GM23338 (cell line): Measurements from ENCODE around the gene SUV39H1. TPM values are rescaled to one million over a fixed set of nuclear protein-coding genes. Genes with fewer than 3 reads are reported as not detected.

Source experiments
- ATAC-seq: fragments of 200-7000 bp; cut with Tn5 transposase; 3 replicates; pipeline ENCODE4 v1.9.1; 2020
- DNase-seq: peaks from one replicate; pipeline ENCODE4 v3.0.0-alpha.2; 2015; ENCODE audit warnings: low spot score
- H2AFZ ChIP-seq: fragments of 200-600 bp; sonication (generic); 2 replicates; pipeline ENCODE4 v1.8.0; 2016; ENCODE audit warnings: antibody characterized with exemption, mild to moderate bottlenecking, moderate library complexity
- H3F3A ChIP-seq: fragments of 200-600 bp; sonication (generic); replicated peaks from 2 replicates; pipeline ENCODE4 v1.8.0; 2017; ENCODE audit warnings: antibody characterized with exemption, mixed run types, low read depth
- H3K27ac ChIP-seq: fragments of 200-600 bp; sonication (generic); 2 replicates; pipeline ENCODE4 v1.6.1; 2016; ENCODE audit warnings: low read depth
- H3K27me3 ChIP-seq: fragments of 200-600 bp; sonication (generic); 2 replicates; pipeline ENCODE4 v1.8.0; 2016; ENCODE audit warnings: mild to moderate bottlenecking, mixed run types, moderate library complexity; ENCODE audit not compliant: insufficient read depth
- H3K36me3 ChIP-seq: fragments of 200-600 bp; sonication (generic); 2 replicates; pipeline ENCODE4 v1.8.0; 2016; ENCODE audit warnings: mild to moderate bottlenecking; ENCODE audit not compliant: insufficient read depth
- H3K4me1 ChIP-seq: fragments of 200-600 bp; sonication (generic); 2 replicates; pipeline ENCODE4 v1.8.0; 2016; ENCODE audit warnings: mild to moderate bottlenecking, moderate library complexity; ENCODE audit not compliant: insufficient read depth
- H3K4me2 ChIP-seq: fragments of 200-600 bp; sonication (generic); 2 replicates; pipeline ENCODE4 v1.7.1; 2017; ENCODE audit warnings: mixed run types
- H3K4me3 ChIP-seq: fragments of 200-600 bp; sonication (generic); 2 replicates; pipeline ENCODE4 v1.6.1; 2016; ENCODE audit warnings: mixed run types
- H3K79me2 ChIP-seq: fragments of 200-600 bp; sonication (generic); replicated peaks from 2 replicates; pipeline ENCODE4 v1.8.0; 2017; ENCODE audit warnings: mild to moderate bottlenecking; ENCODE audit not compliant: insufficient read depth
- H3K9me2 ChIP-seq: fragments of 200-600 bp; sonication (generic); 2 replicates; pipeline ENCODE4 v1.8.0; 2017; ENCODE audit not compliant: insufficient read depth
- H4K20me1 ChIP-seq: fragments of 200-600 bp; sonication (generic); replicated peaks from 2 replicates; pipeline ENCODE4 v1.8.0; 2017; ENCODE audit warnings: mild to moderate bottlenecking; ENCODE audit not compliant: insufficient read depth
- H3K27ac Mint-ChIP-seq: 2 replicates; pipeline ENCODE4 v1.8.0; 2020; ENCODE audit warnings: inconsistent platforms, mild to moderate bottlenecking, moderate library complexity, mixed read lengths
- H3K27me3 Mint-ChIP-seq: 3 replicates; pipeline ENCODE4 v1.8.0; 2022; ENCODE audit warnings: low read depth, mild to moderate bottlenecking, moderate library complexity, mixed read lengths, inconsistent platforms; ENCODE audit not compliant: insufficient read depth, poor library complexity
- H3K36me3 Mint-ChIP-seq: 3 replicates; pipeline ENCODE4 v1.8.0; 2021; ENCODE audit warnings: low read depth, mild to moderate bottlenecking, inconsistent platforms, moderate library complexity, mixed read lengths
- H3K4me1 Mint-ChIP-seq: 3 replicates; pipeline ENCODE4 v1.8.0; 2020; ENCODE audit warnings: mild to moderate bottlenecking, inconsistent platforms, mixed read lengths
- H3K4me3 Mint-ChIP-seq: 3 replicates; pipeline ENCODE4 v1.8.0; 2021; ENCODE audit warnings: moderate library complexity, mild to moderate bottlenecking, inconsistent platforms, mixed read lengths
- H3K9me3 Mint-ChIP-seq: 3 replicates; pipeline ENCODE4 v1.8.0; 2020; ENCODE audit warnings: moderate library complexity, mild to moderate bottlenecking, inconsistent platforms, mixed read lengths
- ETS1 ChIP-seq: IDR thresholded peaks from 2 replicates; pipeline ENCODE4 v1.6.1; 2016; ENCODE audit warnings: antibody characterized with exemption
- EZH2phosphoT487 ChIP-seq: fragments of 200-600 bp; sonication (generic); IDR thresholded peaks from one replicate; pipeline ENCODE4 v1.8.1; 2018; ENCODE audit warnings: antibody characterized with exemption; ENCODE audit not compliant: unreplicated experiment
- JUNB ChIP-seq: IDR thresholded peaks from one replicate; pipeline ENCODE4 v1.6.1; 2016; ENCODE audit warnings: antibody characterized with exemption; ENCODE audit not compliant: unreplicated experiment
- POLR2AphosphoS5 ChIP-seq: IDR thresholded peaks from 2 replicates; pipeline ENCODE4 v1.6.1; 2016; ENCODE audit warnings: antibody characterized with exemption, low read depth
- REST ChIP-seq: IDR thresholded peaks from one replicate; pipeline ENCODE4 v1.6.1; 2018; ENCODE audit warnings: antibody characterized with exemption; ENCODE audit not compliant: unreplicated experiment
- ZNF114 ChIP-seq: fragments of 250-450 bp; sonication (Bioruptor Pico); IDR thresholded peaks from 2 replicates; pipeline ENCODE4 v1.5.0; 2020; ENCODE audit warnings: mild to moderate bottlenecking, moderate library complexity
- ZNF331 ChIP-seq: fragments of 250-450 bp; sonication (Bioruptor Pico); IDR thresholded peaks from 2 replicates; pipeline ENCODE4 v1.5.0; 2020; ENCODE audit warnings: low read depth, mild to moderate bottlenecking, moderate library complexity
- polyA plus RNA-seq: library from polyadenylated mRNA; unstranded; fragments of >200 nt; fragmentation: Nextera tagmentation; extraction: Ambion mirVana; gene quantifications from 2 replicates; pipeline ENCODE4 v1.2.1, GENCODE V29; 2016
- total RNA-seq: library from RNA; depleted of rRNA; stranded (reverse); fragments of >200 nt; shearing (Covaris generic); gene quantifications from 2 replicates; pipeline ENCODE4 v1.2.3, GENCODE V29; 2014

Gene SUV39H1
- total and polyA plus RNA-seq, 2 experiments from 2014 or later, result 9.5 to 15.2 TPM

GRCh38 chrX:48711929-48712505, 15.5 kb downstream of the SUV39H1 start:
- no peaks in the 10 kb centered on the region for H3K9me3 Mint-ChIP-seq
- Histone ChIP-seq H3K9me2 (no peaks in the 10 kb centered on the region), H3K27ac (no peak overlapping the region)

GRCh38 chrX:48713847-48714246, 17.3 kb downstream of the SUV39H1 start:
- H3K27ac Mint-ChIP-seq, result no peak overlapping the region
- ATAC-seq, result no peak
- H3K4me3 ChIP-seq, result no peak overlapping the region
- TF ChIP-seq JUNB (no peak), ZNF331 (CRISPR knock-in tag) (no peak), REST (no peak), ETS1 (no peak), EZH2phosphoT487 (no peak), POLR2AphosphoS5 (no peak), ZNF114 (no peak)

More at GRCh38 chrX:48711929-48712505, 15.5 kb downstream of the SUV39H1 start:
- Histone ChIP-seq H3K4me2 (no peak overlapping the region), H3K4me1 (no peaks in the 10 kb centered on the region), H3K36me3 (no peaks in the 10 kb centered on the region), H3K79me2 (no peaks in the 10 kb centered on the region), H3K4me3 (no peak overlapping the region), H3F3A (no peaks in the 10 kb centered on the region), H3K27me3 (peaks cover 12% of the 10 kb centered on the region; the same call in 1 of the 2 replicates), H4K20me1 (no peaks in the 10 kb centered on the region), H2AFZ (no peak overlapping the region)
- Mint-ChIP-seq H3K4me1 (no peaks in the 10 kb centered on the region), H3K4me3 (no peak overlapping the region), H3K27ac (no peak overlapping the region), H3K36me3 (peaks cover 11% of the 10 kb centered on the region; the same call in 2 of the 3 replicates), H3K27me3 (peaks cover 7% of the 10 kb centered on the region)
- DNase-seq (no peak), ATAC-seq (no peak)
- no peak for TF ChIP-seq ETS1
- TF ChIP-seq EZH2phosphoT487, result no peak

More at GRCh38 chrX:48713847-48714246, 17.3 kb downstream of the SUV39H1 start:
- no peak overlapping the region for H3K4me3 Mint-ChIP-seq
- Histone ChIP-seq H3K27ac (no peak overlapping the region), H3K9me2 (no peaks in the 10 kb centered on the region), H3F3A (no peaks in the 10 kb centered on the region), H3K27me3 (peaks cover 12% of the 10 kb centered on the region; the same call in 1 of the 2 replicates), H3K36me3 (no peaks in the 10 kb centered on the region), H2AFZ (no peak overlapping the region), H3K4me2 (no peak overlapping the region), H3K4me1 (no peaks in the 10 kb centered on the region), H4K20me1 (no peaks in the 10 kb centered on the region), H3K79me2 (no peaks in the 10 kb centered on the region)
- no peaks in the 10 kb centered on the region for H3K9me3 Mint-ChIP-seq
- peaks cover 5% of the 10 kb centered on the region for H3K27me3 Mint-ChIP-seq
- no peaks in the 10 kb centered on the region for H3K4me1 Mint-ChIP-seq
- H3K36me3 Mint-ChIP-seq, result no peaks in the 10 kb centered on the region
- DNase-seq, result no peak
